Transverse colon (tissue), 4 donors: ENCODE results near the gene GPX4.
"Not testable (repeated sequence)": the region's sequence is repeated elsewhere in the genome, so short reads cannot be mapped to it uniquely, and the experiment has no call there.

Experiments used
- POLR2A ChIP-seq: fragments of 450-650 bp; IDR thresholded peaks from one replicate; pipeline ENCODE4 v1.6.1; 2016; ENCODE audit warnings: antibody characterized with exemption, mild to moderate bottlenecking, moderate library complexity
- POLR2AphosphoS5 ChIP-seq, 3 donors: sonication (generic); formaldehyde crosslinking; IDR thresholded peaks; one replicate each; pipeline ENCODE4 v1.6.1; 2016; ENCODE audit warnings: antibody characterized with exemption in 3 of 3
- TF ChIP-seq, protein P1 (sequence below), 5 experiments: fragments of 200-600 bp in 3 of 5; fragments of 450-650 bp in 2 of 5; sonication (generic) in 3 of 5; IDR thresholded peaks; 1 replicate in 2 of 5; 2 replicates in 3 of 5; pipeline ENCODE4 v1.5.1; 2016 to 2017; ENCODE audit warnings: antibody characterized with exemption in 5 of 5, inconsistent platforms in 3 of 5, mild to moderate bottlenecking in 2 of 5, moderate library complexity in 1 of 5

DNA sequence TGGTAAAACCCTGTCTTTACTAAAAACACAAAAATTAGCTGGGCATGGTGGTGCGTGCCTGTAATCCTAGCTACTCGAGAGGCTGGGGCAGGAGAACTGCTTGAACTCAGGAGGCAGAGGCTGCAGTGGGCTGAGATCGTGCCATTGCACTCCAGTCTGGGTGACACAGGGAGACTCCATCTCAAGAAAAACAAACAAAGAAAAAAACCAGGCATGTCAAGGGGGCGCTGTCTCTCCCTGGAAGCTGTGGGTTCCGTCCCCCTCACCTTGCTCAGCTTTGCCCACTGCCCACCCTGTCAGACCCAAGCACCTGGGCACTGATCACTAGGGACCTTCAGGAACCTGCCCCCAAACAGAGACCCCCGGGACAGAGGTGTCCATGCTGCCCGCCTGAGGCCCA lies 25.3 kb downstream of the GPX4 start:
- not testable (repeated sequence) for TF ChIP-seq POLR2AphosphoS5 (IDR thresholded peaks at IDR 0.05); POLR2A
- TF ChIP-seq, protein P1, sequence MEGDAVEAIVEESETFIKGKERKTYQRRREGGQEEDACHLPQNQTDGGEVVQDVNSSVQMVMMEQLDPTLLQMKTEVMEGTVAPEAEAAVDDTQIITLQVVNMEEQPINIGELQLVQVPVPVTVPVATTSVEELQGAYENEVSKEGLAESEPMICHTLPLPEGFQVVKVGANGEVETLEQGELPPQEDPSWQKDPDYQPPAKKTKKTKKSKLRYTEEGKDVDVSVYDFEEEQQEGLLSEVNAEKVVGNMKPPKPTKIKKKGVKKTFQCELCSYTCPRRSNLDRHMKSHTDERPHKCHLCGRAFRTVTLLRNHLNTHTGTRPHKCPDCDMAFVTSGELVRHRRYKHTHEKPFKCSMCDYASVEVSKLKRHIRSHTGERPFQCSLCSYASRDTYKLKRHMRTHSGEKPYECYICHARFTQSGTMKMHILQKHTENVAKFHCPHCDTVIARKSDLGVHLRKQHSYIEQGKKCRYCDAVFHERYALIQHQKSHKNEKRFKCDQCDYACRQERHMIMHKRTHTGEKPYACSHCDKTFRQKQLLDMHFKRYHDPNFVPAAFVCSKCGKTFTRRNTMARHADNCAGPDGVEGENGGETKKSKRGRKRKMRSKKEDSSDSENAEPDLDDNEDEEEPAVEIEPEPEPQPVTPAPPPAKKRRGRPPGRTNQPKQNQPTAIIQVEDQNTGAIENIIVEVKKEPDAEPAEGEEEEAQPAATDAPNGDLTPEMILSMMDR (IDR thresholded peaks at IDR 0.05) = not testable (repeated sequence)
